ENCODE data around the gene PARVG. TPM values are rescaled to one million over a fixed set of nuclear protein-coding genes. Genes with fewer than 3 reads are reported as not detected.
"Not testable (repeated sequence)": the region's sequence is repeated elsewhere in the genome, so short reads cannot be mapped to it uniquely, and the experiment has no call there.

PARVG gene
- total RNA-seq, 1 experiment from 2014 or later = 13.9 TPM

DNA sequence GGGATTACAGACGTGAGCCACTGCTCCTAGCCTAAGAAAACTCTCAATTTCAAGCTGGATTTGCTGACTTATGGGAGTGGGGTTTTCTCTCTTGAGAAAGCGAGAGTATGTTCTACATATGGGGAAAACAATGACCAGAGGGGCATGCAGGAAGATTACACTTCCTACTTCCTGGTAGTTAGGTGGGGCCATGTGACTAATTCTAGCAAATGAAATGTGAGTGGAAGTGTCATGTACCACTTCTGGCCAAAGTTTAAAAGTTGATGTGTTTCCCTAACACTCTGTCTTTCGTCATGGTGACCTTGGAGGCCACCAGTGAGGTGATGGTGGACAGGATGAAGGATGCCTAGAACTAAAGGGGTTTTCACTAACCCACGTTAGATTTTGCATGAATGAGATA is 50.5 kb downstream of the PARVG start:
- ChIA-PET CTCF (no interaction called here), POLR2A (ENCODE audit: low non-redundant PET) (no interaction called here)
- intact Hi-C loops (cut with micrococcal nuclease; ENCODE audit: unreplicated experiment) = no loop called here
- no peaks in the 10 kb centered on the region for H3K27me3 ChIP-seq (replicated peaks; ENCODE audit: insufficient read depth, low read depth, low read length, poor library complexity)
- H3K4me3 ChIP-seq (ENCODE audit: low read depth, low read length, poor library complexity, severe bottlenecking) = no peak overlapping the region
- no peaks in the 10 kb centered on the region for H3K4me1 ChIP-seq (ENCODE audit: insufficient read depth, low read length, poor library complexity, severe bottlenecking)
- H3K36me3 ChIP-seq (ENCODE audit: insufficient read depth, low read length, poor library complexity, severe bottlenecking) = no peaks in the 10 kb centered on the region
- no peak for DNase-seq (ENCODE audit: low spot score)
- TF ChIP-seq, protein P1, sequence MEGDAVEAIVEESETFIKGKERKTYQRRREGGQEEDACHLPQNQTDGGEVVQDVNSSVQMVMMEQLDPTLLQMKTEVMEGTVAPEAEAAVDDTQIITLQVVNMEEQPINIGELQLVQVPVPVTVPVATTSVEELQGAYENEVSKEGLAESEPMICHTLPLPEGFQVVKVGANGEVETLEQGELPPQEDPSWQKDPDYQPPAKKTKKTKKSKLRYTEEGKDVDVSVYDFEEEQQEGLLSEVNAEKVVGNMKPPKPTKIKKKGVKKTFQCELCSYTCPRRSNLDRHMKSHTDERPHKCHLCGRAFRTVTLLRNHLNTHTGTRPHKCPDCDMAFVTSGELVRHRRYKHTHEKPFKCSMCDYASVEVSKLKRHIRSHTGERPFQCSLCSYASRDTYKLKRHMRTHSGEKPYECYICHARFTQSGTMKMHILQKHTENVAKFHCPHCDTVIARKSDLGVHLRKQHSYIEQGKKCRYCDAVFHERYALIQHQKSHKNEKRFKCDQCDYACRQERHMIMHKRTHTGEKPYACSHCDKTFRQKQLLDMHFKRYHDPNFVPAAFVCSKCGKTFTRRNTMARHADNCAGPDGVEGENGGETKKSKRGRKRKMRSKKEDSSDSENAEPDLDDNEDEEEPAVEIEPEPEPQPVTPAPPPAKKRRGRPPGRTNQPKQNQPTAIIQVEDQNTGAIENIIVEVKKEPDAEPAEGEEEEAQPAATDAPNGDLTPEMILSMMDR (conservative IDR thresholded peaks at IDR 0.05; ENCODE audit: low read depth, low read length) = no peak
- TF ChIP-seq EZH2 (IDR thresholded peaks at IDR 0.05; ENCODE audit: borderline replicate concordance, low read depth, low read length, poor library complexity, severe bottlenecking) = no peak
- no peaks in the 10 kb centered on the region for H3K9me3 ChIP-seq (ENCODE audit: low read depth, low read length, poor library complexity, severe bottlenecking)
- H3K27ac ChIP-seq (ENCODE audit: low read depth, low read length, poor library complexity, severe bottlenecking) = no peak overlapping the region
- no TSS peak for BruUV-seq (replicated peaks)

DNA sequence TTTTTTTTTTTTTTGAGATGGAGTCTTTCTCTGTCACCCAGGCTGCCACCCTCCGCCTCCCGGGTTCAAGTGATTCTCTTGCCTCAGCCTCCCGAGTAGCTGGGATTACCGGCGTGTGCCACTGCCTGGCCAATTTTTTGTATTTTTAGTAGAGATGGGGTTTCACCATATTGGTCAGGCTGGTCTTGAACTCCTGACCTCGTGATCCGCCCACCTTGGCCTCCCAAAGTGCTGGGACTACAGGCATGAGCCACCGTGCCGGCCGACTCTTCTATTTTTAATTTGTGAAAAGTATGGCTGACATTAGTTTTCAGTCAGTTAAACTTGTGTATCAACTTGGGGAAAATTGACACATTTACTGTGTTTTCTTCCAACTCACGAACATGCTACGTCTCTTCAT is 53.6 kb downstream of the PARVG start:
- H3K36me3 ChIP-seq (ENCODE audit: insufficient read depth, low read length, poor library complexity, severe bottlenecking); H3K27ac ChIP-seq (ENCODE audit: low read depth, low read length, poor library complexity, severe bottlenecking); H3K4me3 ChIP-seq (ENCODE audit: low read depth, low read length, poor library complexity, severe bottlenecking); intact Hi-C loops (cut with micrococcal nuclease; ENCODE audit: unreplicated experiment); H3K27me3 ChIP-seq (replicated peaks; ENCODE audit: insufficient read depth, low read depth, low read length, poor library complexity); CTCF ChIA-PET; H3K9me3 ChIP-seq (ENCODE audit: low read depth, low read length, poor library complexity, severe bottlenecking); POLR2A ChIA-PET (ENCODE audit: low non-redundant PET); BruUV-seq (replicated peaks); H3K4me1 ChIP-seq (ENCODE audit: insufficient read depth, low read length, poor library complexity, severe bottlenecking); DNase-seq (ENCODE audit: low spot score): not testable (repeated sequence)

DNA sequence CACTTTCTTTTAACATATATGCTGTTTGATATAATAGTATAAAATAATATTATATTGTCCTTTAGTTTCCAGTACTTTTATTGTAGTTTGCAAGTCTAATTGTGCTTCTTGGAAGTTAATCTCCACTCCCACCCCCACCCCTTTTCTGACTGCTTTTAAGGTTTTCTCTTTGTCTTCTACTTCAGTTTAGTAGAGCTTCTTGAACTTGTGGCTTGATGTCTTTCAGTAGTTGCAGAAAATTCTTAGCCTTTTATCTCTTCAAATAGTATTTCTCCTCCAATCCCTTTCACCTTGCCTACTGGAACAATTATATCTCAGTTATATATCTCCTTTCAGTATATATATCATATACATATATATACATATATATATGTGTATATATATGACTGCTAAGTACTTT is 56.6 kb downstream of the PARVG start:
- Histone ChIP-seq H3K4me1 (ENCODE audit: insufficient read depth, low read length, poor library complexity, severe bottlenecking) (no peaks in the 10 kb centered on the region), H3K36me3 (ENCODE audit: insufficient read depth, low read length, poor library complexity, severe bottlenecking) (no peaks in the 10 kb centered on the region), H3K27ac (ENCODE audit: low read depth, low read length, poor library complexity, severe bottlenecking) (no peak overlapping the region), H3K9me3 (ENCODE audit: low read depth, low read length, poor library complexity, severe bottlenecking) (no peaks in the 10 kb centered on the region), H3K4me3 (ENCODE audit: low read depth, low read length, poor library complexity, severe bottlenecking) (no peak overlapping the region), H3K27me3 (replicated peaks; ENCODE audit: insufficient read depth, low read depth, low read length, poor library complexity) (no peaks in the 10 kb centered on the region)
- no TSS peak for BruUV-seq (replicated peaks)
- ChIA-PET CTCF (no interaction called here), POLR2A (ENCODE audit: low non-redundant PET) (no interaction called here)
- DNase-seq (ENCODE audit: low spot score) = no peak
- no peak for TF ChIP-seq EZH2 (IDR thresholded peaks at IDR 0.05; ENCODE audit: borderline replicate concordance, low read depth, low read length, poor library complexity, severe bottlenecking)
- TF ChIP-seq, protein P1 (conservative IDR thresholded peaks at IDR 0.05; ENCODE audit: low read depth, low read length) = no peak
- intact Hi-C loops (cut with micrococcal nuclease; ENCODE audit: unreplicated experiment) = no loop called here

DNA sequence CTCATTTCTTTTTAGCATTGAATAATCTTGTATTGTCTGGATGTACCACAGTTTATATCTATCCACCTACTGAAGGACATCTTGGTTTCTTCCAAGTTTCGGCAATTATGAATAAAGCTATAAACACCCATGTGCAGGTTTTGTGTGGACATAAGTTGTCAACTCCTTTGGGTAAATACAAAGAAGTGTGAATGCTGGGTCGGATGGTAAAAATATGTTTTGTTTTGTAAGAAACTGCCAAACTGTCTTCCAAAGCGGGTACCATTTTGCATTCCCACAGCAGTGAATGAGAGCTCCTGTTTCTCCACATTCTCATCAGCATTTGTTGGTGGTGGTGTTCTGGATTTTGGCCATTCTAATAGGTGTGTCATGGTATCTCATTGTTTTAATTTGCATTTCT is 60.4 kb downstream of the PARVG start:
- H3K4me1 ChIP-seq (ENCODE audit: insufficient read depth, low read length, poor library complexity, severe bottlenecking); BruUV-seq (replicated peaks); H3K27me3 ChIP-seq (replicated peaks; ENCODE audit: insufficient read depth, low read depth, low read length, poor library complexity); intact Hi-C loops (cut with micrococcal nuclease; ENCODE audit: unreplicated experiment); H3K27ac ChIP-seq (ENCODE audit: low read depth, low read length, poor library complexity, severe bottlenecking); POLR2A ChIA-PET (ENCODE audit: low non-redundant PET); H3K4me3 ChIP-seq (ENCODE audit: low read depth, low read length, poor library complexity, severe bottlenecking); H3K9me3 ChIP-seq (ENCODE audit: low read depth, low read length, poor library complexity, severe bottlenecking); DNase-seq (ENCODE audit: low spot score); H3K36me3 ChIP-seq (ENCODE audit: insufficient read depth, low read length, poor library complexity, severe bottlenecking); CTCF ChIA-PET: not testable (repeated sequence)

Data from A673 (cell line).